Measurements from ENCODE around the gene UBL7.
A peak's percentile ranks its signal among the peaks of the same experiment; 100 is the strongest.

Gene UBL7

DNA sequence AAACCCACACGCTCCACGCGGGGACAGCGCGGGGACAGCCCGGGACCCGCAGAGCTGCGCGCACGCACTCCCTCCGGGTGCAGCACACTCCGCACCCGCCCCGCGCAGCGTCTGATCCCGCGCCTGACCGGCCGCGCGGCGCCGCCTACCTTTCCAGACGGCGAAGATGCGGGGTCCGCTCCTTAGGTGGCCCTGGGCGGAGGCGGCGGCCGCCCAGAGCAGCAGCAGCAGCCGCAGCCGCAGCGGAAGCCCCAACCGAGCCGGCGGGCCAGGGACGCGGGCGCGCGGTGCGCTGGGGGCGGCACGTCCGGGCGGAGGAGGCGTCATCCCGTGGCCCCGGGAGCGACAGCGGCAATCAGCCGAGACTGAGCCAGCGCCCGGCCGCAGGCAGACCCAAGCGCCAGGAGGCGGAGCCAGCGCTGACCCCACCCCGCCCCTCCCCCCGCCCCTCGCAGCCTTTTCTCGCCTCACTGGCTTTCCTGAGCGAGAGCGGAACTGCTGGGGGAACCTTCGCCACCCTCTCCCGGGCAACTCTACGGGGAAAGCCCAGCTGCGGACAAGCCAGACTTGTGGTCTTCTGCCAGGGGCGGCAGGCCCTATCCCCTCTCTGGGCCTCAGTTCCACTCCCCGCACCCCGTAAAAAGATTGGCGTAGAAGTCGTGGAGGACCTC lies 27.2 kb downstream of the UBL7 start, which contains the start of gene SEMA7A:
SEMA7A (minus strand) TSS at position 367 of the 671 bp plus-strand sequence; CDS start at position 327, 40 bp downstream.
- H3K4me1 ChIP-seq (ENCODE audit: low read length) = peaks cover 22% of the 10 kb centered on the region
- no peaks in the 10 kb centered on the region for H3K27me3 ChIP-seq (replicated peaks; ENCODE audit: insufficient read depth, low read length)
- no peaks in the 10 kb centered on the region for H3K36me3 ChIP-seq (replicated peaks; ENCODE audit: insufficient read depth, low read length)
- no peak for TF ChIP-seq EZH2 (optimal IDR thresholded peaks at IDR 0.05; ENCODE audit: low read depth, low read length)
- no peak for TF ChIP-seq EZH2phosphoT487 (IDR thresholded peaks at IDR 0.05; ENCODE audit: low read length)
- TF ChIP-seq, protein P1, sequence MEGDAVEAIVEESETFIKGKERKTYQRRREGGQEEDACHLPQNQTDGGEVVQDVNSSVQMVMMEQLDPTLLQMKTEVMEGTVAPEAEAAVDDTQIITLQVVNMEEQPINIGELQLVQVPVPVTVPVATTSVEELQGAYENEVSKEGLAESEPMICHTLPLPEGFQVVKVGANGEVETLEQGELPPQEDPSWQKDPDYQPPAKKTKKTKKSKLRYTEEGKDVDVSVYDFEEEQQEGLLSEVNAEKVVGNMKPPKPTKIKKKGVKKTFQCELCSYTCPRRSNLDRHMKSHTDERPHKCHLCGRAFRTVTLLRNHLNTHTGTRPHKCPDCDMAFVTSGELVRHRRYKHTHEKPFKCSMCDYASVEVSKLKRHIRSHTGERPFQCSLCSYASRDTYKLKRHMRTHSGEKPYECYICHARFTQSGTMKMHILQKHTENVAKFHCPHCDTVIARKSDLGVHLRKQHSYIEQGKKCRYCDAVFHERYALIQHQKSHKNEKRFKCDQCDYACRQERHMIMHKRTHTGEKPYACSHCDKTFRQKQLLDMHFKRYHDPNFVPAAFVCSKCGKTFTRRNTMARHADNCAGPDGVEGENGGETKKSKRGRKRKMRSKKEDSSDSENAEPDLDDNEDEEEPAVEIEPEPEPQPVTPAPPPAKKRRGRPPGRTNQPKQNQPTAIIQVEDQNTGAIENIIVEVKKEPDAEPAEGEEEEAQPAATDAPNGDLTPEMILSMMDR (IDR thresholded peaks at IDR 0.05; ENCODE audit: low read length) = no peak
- peak within 1 kb of the TSS; percentile 94 for H3K4me3 ChIP-seq (ENCODE audit: low read length)
- peak within 1 kb of the TSS; percentile 66 for H3K27ac ChIP-seq (ENCODE audit: low read length)
- peak within 1 kb of the TSS; percentile 89 for H2AFZ ChIP-seq (ENCODE audit: low read length)
- peak within 1 kb of the TSS; percentile 96 for H3K4me2 ChIP-seq (ENCODE audit: low read depth, low read length)
- H3F3A ChIP-seq (ENCODE audit: insufficient read depth, low read length) = peaks cover 2% of the 10 kb centered on the region; the same call in 1 of the 2 replicates
- H3K9me3 ChIP-seq (replicated peaks; ENCODE audit: insufficient read depth, low read length) = no peaks in the 10 kb centered on the region
- H3K79me2 ChIP-seq (ENCODE audit: low read length) = peaks cover 45% of the 10 kb centered on the region
- H3K9me2 ChIP-seq (replicated peaks; ENCODE audit: insufficient read depth, low read length) = no peaks in the 10 kb centered on the region
- peak; percentile 89 for DNase-seq
- peak within 1 kb of the TSS; percentile 80 for H3K9ac ChIP-seq (ENCODE audit: low read length)
- no peaks in the 10 kb centered on the region for H4K20me1 ChIP-seq (ENCODE audit: insufficient read depth, low read length)

DNA sequence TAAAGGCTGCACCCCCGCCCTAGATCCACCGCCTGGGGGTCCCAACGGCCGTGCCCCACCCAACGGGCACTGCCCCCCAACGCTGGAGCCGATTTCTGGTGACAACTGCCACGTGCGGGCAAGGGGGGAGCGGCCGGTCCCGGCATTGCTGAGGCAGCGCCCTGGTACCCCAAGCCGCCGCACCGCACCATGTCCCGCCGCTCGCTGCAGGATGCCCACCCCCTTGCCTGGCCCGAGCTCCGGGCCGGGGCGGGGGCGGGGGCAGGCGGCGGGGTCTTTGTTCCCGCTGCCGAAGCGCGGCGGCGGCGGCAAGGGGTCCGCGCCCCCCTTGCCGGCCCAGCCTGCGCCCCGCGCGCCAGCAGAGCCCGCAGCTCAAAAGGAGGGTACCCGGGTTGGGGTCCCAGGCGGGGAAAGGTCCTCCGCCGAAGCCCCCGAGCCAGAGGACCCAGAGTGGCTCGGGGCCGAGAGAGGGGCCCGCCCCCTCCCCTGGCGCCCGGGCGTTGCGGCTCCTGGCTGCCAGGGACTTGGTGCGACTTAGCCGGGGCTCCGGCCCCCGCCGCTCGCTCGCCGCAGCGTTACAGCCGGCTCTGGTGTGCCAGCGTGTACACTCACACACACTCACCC lies 27.9 kb downstream of the UBL7 start:
- TF ChIP-seq, protein P1 (IDR thresholded peaks at IDR 0.05; ENCODE audit: low read length) = no peak
- TF ChIP-seq EZH2phosphoT487 (IDR thresholded peaks at IDR 0.05; ENCODE audit: low read length) (no peak), EZH2 (optimal IDR thresholded peaks at IDR 0.05; ENCODE audit: low read depth, low read length) (no peak)
- Histone ChIP-seq H3K4me2 (ENCODE audit: low read depth, low read length) (peak overlapping the region; percentile 94), H3K9ac (ENCODE audit: low read length) (peak overlapping the region; percentile 80), H3K27ac (ENCODE audit: low read length) (no peak overlapping the region), H3K4me3 (ENCODE audit: low read length) (peak overlapping the region; percentile 94), H4K20me1 (ENCODE audit: insufficient read depth, low read length) (no peaks in the 10 kb centered on the region), H3K9me2 (replicated peaks; ENCODE audit: insufficient read depth, low read length) (no peaks in the 10 kb centered on the region), H3K9me3 (replicated peaks; ENCODE audit: insufficient read depth, low read length) (no peaks in the 10 kb centered on the region), H2AFZ (ENCODE audit: low read length) (peak overlapping the region; percentile 89), H3F3A (ENCODE audit: insufficient read depth, low read length) (peaks cover 2% of the 10 kb centered on the region; the same call in 1 of the 2 replicates), H3K79me2 (ENCODE audit: low read length) (peaks cover 51% of the 10 kb centered on the region), H3K36me3 (replicated peaks; ENCODE audit: insufficient read depth, low read length) (no peaks in the 10 kb centered on the region), H3K27me3 (replicated peaks; ENCODE audit: insufficient read depth, low read length) (no peaks in the 10 kb centered on the region), H3K4me1 (ENCODE audit: low read length) (peaks cover 16% of the 10 kb centered on the region)
- DNase-seq = no peak

GRCh38 chr15:74432271-74432967 lies 28.5 kb downstream of the UBL7 start:
- H3F3A ChIP-seq (ENCODE audit: insufficient read depth, low read length) = peaks cover 2% of the 10 kb centered on the region; the same call in 1 of the 2 replicates
- H3K9ac ChIP-seq (ENCODE audit: low read length) = peak overlapping the region; percentile 23; the same call in 1 of the 2 replicates
- peak overlapping the region; percentile 94 for H3K4me3 ChIP-seq (ENCODE audit: low read length)
- peak overlapping the region; percentile 86 for H3K4me2 ChIP-seq (ENCODE audit: low read depth, low read length)
- peaks cover 16% of the 10 kb centered on the region for H3K4me1 ChIP-seq (ENCODE audit: low read length)
- no peaks in the 10 kb centered on the region for H4K20me1 ChIP-seq (ENCODE audit: insufficient read depth, low read length)
- no peaks in the 10 kb centered on the region for H3K27me3 ChIP-seq (replicated peaks; ENCODE audit: insufficient read depth, low read length)
- no peaks in the 10 kb centered on the region for H3K36me3 ChIP-seq (replicated peaks; ENCODE audit: insufficient read depth, low read length)
- H3K79me2 ChIP-seq (ENCODE audit: low read length) = peaks cover 57% of the 10 kb centered on the region
- DNase-seq = no peak
- no peaks in the 10 kb centered on the region for H3K9me2 ChIP-seq (replicated peaks; ENCODE audit: insufficient read depth, low read length)
- TF ChIP-seq, protein P1 (IDR thresholded peaks at IDR 0.05; ENCODE audit: low read length) = no peak
- TF ChIP-seq EZH2phosphoT487 (IDR thresholded peaks at IDR 0.05; ENCODE audit: low read length) = no peak
- TF ChIP-seq EZH2 (optimal IDR thresholded peaks at IDR 0.05; ENCODE audit: low read depth, low read length) = no peak
- no peaks in the 10 kb centered on the region for H3K9me3 ChIP-seq (replicated peaks; ENCODE audit: insufficient read depth, low read length)
- no peak overlapping the region for H2AFZ ChIP-seq (ENCODE audit: low read length)
- no peak overlapping the region for H3K27ac ChIP-seq (ENCODE audit: low read length)

All from MM.1S (cell line).